GM12892 (cell line): Measurements from ENCODE around the gene MLPH.

Experiments
- POLR2A ChIP-seq: IDR thresholded peaks from 2 replicates; pipeline ENCODE4 v1.6.1; 2011; ENCODE audit warnings: low read depth, low read length, control low read depth
- POLR2AphosphoS5 ChIP-seq: IDR thresholded peaks from 2 replicates; pipeline ENCODE4 v1.6.1; 2011; ENCODE audit warnings: low read depth, low read length, control low read depth

GRCh38 chr2:237540223-237540775 is 53.2 kb downstream of the MLPH start:
- TF ChIP-seq POLR2AphosphoS5 (no peak), POLR2A (no peak)
